ENCODE measurements around the gene HOXA7.
A peak's percentile ranks its signal among the peaks of the same experiment; 100 is the strongest.

GRCh38 chr7:27189295-27189996 is 33.0 kb upstream of the HOXA7 start:
- TF ChIP-seq CTCF (IDR thresholded peaks at IDR 0.05 in 2 of 3, conservative IDR thresholded peaks at IDR 0.05 in 1 of 3; ENCODE audit: control insufficient read depth in 2 of 3, extremely low read depth in 1 of 3, insufficient read depth in 1 of 3, low read depth in 3 of 3, low read length in 3 of 3) (no peak), ZNF274 (IDR thresholded peaks at IDR 0.05; ENCODE audit: insufficient read depth, insufficient read length) (no peak), RAD21 (IDR thresholded peaks at IDR 0.05; ENCODE audit: insufficient read depth, low read depth, low read length) (no peak), BHLHE40 (IDR thresholded peaks at IDR 0.05; ENCODE audit: borderline replicate concordance in 1 of 2, low read depth in 2 of 2, low read length in 1 of 2) (no peak), MAX (IDR thresholded peaks at IDR 0.05; ENCODE audit: low read depth, low read length) (no peak), E2F4 (IDR thresholded peaks at IDR 0.05; ENCODE audit: low read depth, low read length) (no peak), E4F1 (IDR thresholded peaks at IDR 0.05; ENCODE audit: borderline replicate concordance, partially characterized antibody) (no peak), RAD51 (IDR thresholded peaks at IDR 0.05) (no peak), CHD1 (IDR thresholded peaks at IDR 0.05; ENCODE audit: low read depth, low read length) (no peak), IRF3 (IDR thresholded peaks at IDR 0.05) (no peak), CEBPZ (IDR thresholded peaks at IDR 0.05; ENCODE audit: low read depth, low read length) (no peak), ETV6 (conservative IDR thresholded peaks at IDR 0.05 in 1 of 2, IDR thresholded peaks at IDR 0.05 in 1 of 2; ENCODE audit: borderline replicate concordance in 1 of 2, low read depth in 1 of 2) (no peak), EZH2 (IDR thresholded peaks at IDR 0.05; ENCODE audit: borderline replicate concordance, control insufficient read depth, low read depth, low read length) (0 out of 2 replicates have a peak, but pooled peaks have one; percentile 61), NFYB (IDR thresholded peaks at IDR 0.05; ENCODE audit: insufficient read depth, low read depth, low read length) (no peak)
